HG03354 (cell line): ENCODE results near the gene PTPRN2.

Experiments
- ATAC-seq: cut with Tn5 transposase; IDR thresholded peaks from one replicate; pipeline ENCODE4 v1.9.1; 2021; ENCODE audit warnings: mild to moderate bottlenecking; ENCODE audit not compliant: unreplicated experiment, poor library complexity, severe bottlenecking

PTPRN2 gene

GRCh38 chr7:158603773-158604755 is 16.4 kb upstream of the PTPRN2 start:
- peak; percentile 22 for ATAC-seq

GRCh38 chr7:158602905-158603772 is 15.5 kb upstream of the PTPRN2 start:
- peak; percentile 54 for ATAC-seq

- no peak for ATAC-seq
Measured at GRCh38 chr7:158602041-158602440, 14.4 kb upstream of the PTPRN2 start.

- no peak for ATAC-seq
Measured at GRCh38 chr7:158601090-158601489, 13.5 kb upstream of the PTPRN2 start.

- ATAC-seq = no peak
Measured at GRCh38 chr7:158596745-158597144, 9.1 kb upstream of the PTPRN2 start.

GRCh38 chr7:158596309-158596708 is 8.7 kb upstream of the PTPRN2 start:
- no peak for ATAC-seq

- ATAC-seq = peak; percentile 58
Measured at GRCh38 chr7:158595068-158595467, 7.4 kb upstream of the PTPRN2 start.

- no peak for ATAC-seq
Measured at GRCh38 chr7:158592541-158592940, 4.9 kb upstream of the PTPRN2 start.

- no peak for ATAC-seq
Measured at GRCh38 chr7:158591944-158592343, 4.3 kb upstream of the PTPRN2 start.

- no peak for ATAC-seq
Measured at GRCh38 chr7:158590181-158590530, 2.5 kb upstream of the PTPRN2 start.

- no peak for ATAC-seq
Measured at GRCh38 chr7:158589653-158590052, 2.0 kb upstream of the PTPRN2 start.

- ATAC-seq = no peak
Measured at GRCh38 chr7:158588878-158589442, 1.3 kb upstream of the PTPRN2 start.

- peak; percentile 13 for ATAC-seq
Measured at GRCh38 chr7:158588085-158588877, 658 bp upstream of the PTPRN2 start.

- ATAC-seq = no peak
Measured at GRCh38 chr7:158586499-158587161, 993 bp downstream of the PTPRN2 start.

- no peak for ATAC-seq
Measured at GRCh38 chr7:158585721-158586498, 1.7 kb downstream of the PTPRN2 start.

- ATAC-seq = no peak
Measured at GRCh38 chr7:158584407-158584806, 3.2 kb downstream of the PTPRN2 start.

GRCh38 chr7:158583810-158584209 is 3.8 kb downstream of the PTPRN2 start:
- ATAC-seq = no peak

GRCh38 chr7:158583143-158583542 is 4.5 kb downstream of the PTPRN2 start:
- no peak for ATAC-seq
